MM.1S (cell line): ENCODE data around the gene OPRD1.

Source experiments
- DNase-seq: peaks from one replicate; pipeline ENCODE4 v3.0.0-alpha.2; 2015
- H2AFZ ChIP-seq: fragments of 300-600 bp; sonication (generic); 2 replicates; pipeline ENCODE4 v1.6.0; 2016; ENCODE audit warnings: antibody characterized with exemption, low read length
- H3F3A ChIP-seq: fragments of 300-600 bp; sonication (generic); 2 replicates; pipeline ENCODE4 v1.6.1; 2016; ENCODE audit warnings: mild to moderate bottlenecking, antibody characterized with exemption, low read length, moderate library complexity, mixed read lengths; ENCODE audit not compliant: insufficient read depth
- H3K27ac ChIP-seq: fragments of 300-600 bp; sonication (generic); 2 replicates; pipeline ENCODE4 v1.5.1; 2016; ENCODE audit warnings: mild to moderate bottlenecking, low read length
- H3K27me3 ChIP-seq: fragments of 300-600 bp; sonication (generic); replicated peaks from 2 replicates; pipeline ENCODE4 v1.6.0; 2016; ENCODE audit warnings: low read length; ENCODE audit not compliant: insufficient read depth
- H3K36me3 ChIP-seq: fragments of 300-600 bp; sonication (generic); replicated peaks from 2 replicates; pipeline ENCODE4 v1.6.1; 2016; ENCODE audit warnings: mild to moderate bottlenecking, low read length, mixed read lengths; ENCODE audit not compliant: insufficient read depth
- H3K4me1 ChIP-seq: fragments of 300-600 bp; sonication (generic); 2 replicates; pipeline ENCODE4 v1.6.1; 2016; ENCODE audit warnings: low read length, mixed read lengths
- H3K4me2 ChIP-seq: fragments of 300-600 bp; sonication (generic); 2 replicates; pipeline ENCODE4 v1.6.0; 2016; ENCODE audit warnings: low read depth, low read length
- H3K4me3 ChIP-seq: fragments of 300-600 bp; sonication (generic); 2 replicates; pipeline ENCODE4 v1.5.1; 2016; ENCODE audit warnings: low read length, mixed read lengths
- H3K79me2 ChIP-seq: fragments of 300-600 bp; sonication (generic); 2 replicates; pipeline ENCODE4 v1.6.1; 2016; ENCODE audit warnings: mixed run types, low read length, mixed read lengths
- H3K9ac ChIP-seq: fragments of 300-600 bp; sonication (generic); 2 replicates; pipeline ENCODE4 v1.6.1; 2016; ENCODE audit warnings: low read length, mixed read lengths
- H3K9me2 ChIP-seq: fragments of 300-600 bp; sonication (generic); replicated peaks from 2 replicates; pipeline ENCODE4 v1.6.1; 2016; ENCODE audit warnings: mild to moderate bottlenecking, low read length, mixed read lengths; ENCODE audit not compliant: insufficient read depth
- H3K9me3 ChIP-seq: fragments of 300-600 bp; sonication (generic); replicated peaks from 2 replicates; pipeline ENCODE4 v1.6.1; 2016; ENCODE audit warnings: mild to moderate bottlenecking, low read length, mixed read lengths; ENCODE audit not compliant: insufficient read depth
- H4K20me1 ChIP-seq: fragments of 300-600 bp; sonication (generic); 2 replicates; pipeline ENCODE4 v1.6.1; 2016; ENCODE audit warnings: mild to moderate bottlenecking, low read length, moderate library complexity, mixed read lengths; ENCODE audit not compliant: insufficient read depth
- CTCF ChIP-seq: fragments of 300-600 bp; sonication (generic); IDR thresholded peaks from 2 replicates; pipeline ENCODE4 v1.5.1; 2016; ENCODE audit warnings: antibody characterized with exemption, low read length, mixed read lengths
- EZH2 ChIP-seq: fragments of 300-600 bp; sonication (generic); optimal IDR thresholded peaks from 2 replicates; pipeline ENCODE3; 2017; ENCODE audit warnings: low read depth, mild to moderate bottlenecking, antibody characterized with exemption, low read length, mixed read lengths
- EZH2phosphoT487 ChIP-seq: fragments of 300-600 bp; sonication (generic); IDR thresholded peaks from 2 replicates; pipeline ENCODE4 v1.6.1; 2018; ENCODE audit warnings: antibody characterized with exemption, low read length

OPRD1 gene

GRCh38 chr1:28773105-28773504 is 38.9 kb upstream of the OPRD1 start:
- H3K27me3 ChIP-seq, result no peaks in the 10 kb centered on the region
- peaks cover 14% of the 10 kb centered on the region for H3K79me2 ChIP-seq
- H3K9me2 ChIP-seq, result no peaks in the 10 kb centered on the region
- peaks cover 8% of the 10 kb centered on the region for H3F3A ChIP-seq
- no peaks in the 10 kb centered on the region for H3K9me3 ChIP-seq
- no peaks in the 10 kb centered on the region for H3K4me1 ChIP-seq
- no peak overlapping the region for H3K4me3 ChIP-seq
- no peak for DNase-seq
- H3K4me2 ChIP-seq, result no peak overlapping the region
- H2AFZ ChIP-seq, result no peak overlapping the region
- H3K36me3 ChIP-seq, result no peaks in the 10 kb centered on the region
- no peaks in the 10 kb centered on the region for H4K20me1 ChIP-seq
- no peak overlapping the region for H3K9ac ChIP-seq
- TF ChIP-seq CTCF (no peak), EZH2 (no peak)
- no peak overlapping the region for H3K27ac ChIP-seq

DNA sequence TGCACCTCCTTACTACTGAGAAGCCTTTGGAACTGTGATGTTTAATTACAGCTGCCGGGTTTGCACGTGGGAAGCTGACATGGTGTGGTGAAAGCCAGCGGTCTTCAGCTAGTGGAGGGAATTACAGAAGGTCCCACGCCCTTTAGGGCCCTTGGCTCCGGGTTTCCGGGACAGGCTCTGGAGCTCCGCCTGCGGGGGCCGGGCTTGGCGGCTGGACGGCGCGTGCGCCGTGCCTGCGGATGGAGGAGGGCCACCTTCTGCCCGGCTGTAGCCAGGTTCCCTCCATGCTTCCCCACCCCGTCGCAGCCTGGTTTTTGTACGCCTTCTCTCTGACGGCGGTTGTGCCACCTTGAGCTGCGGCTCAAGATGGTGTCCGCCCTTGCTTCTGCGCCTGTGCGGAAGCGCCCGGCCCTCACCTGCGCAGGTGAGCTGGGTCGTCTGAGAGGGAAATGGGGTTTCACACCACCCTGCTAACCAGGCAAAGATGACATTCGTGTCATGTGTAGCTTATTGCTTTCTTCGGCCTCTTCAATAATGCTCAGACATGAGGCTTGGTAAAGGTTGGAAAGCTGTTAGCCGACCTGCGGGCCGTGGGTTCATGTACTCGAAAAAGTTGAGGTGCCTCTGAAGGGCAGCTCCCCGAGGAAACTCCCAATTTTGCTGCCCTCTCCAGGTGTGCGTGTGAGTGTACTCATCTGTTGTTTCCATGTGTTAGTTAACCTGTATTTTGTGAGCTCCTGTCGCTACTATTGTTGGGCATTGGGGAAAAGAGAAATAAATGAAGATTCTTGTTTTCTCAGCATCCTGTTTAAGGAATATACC is 36.6 kb upstream of the OPRD1 start:
- H3K9ac ChIP-seq, result peak overlapping the region; percentile 2; the same call in 1 of the 2 replicates
- H3K4me1 ChIP-seq, result no peaks in the 10 kb centered on the region
- H3K4me3 ChIP-seq, result peak overlapping the region; percentile 47
- peak; percentile 69 for DNase-seq
- peak overlapping the region; percentile 61 for H2AFZ ChIP-seq
- 0 out of 2 replicates have a peak, but pooled peaks cover 4% of the 10 kb centered on the region for H3K79me2 ChIP-seq
- no peaks in the 10 kb centered on the region for H3K36me3 ChIP-seq
- H3K4me2 ChIP-seq, result peak overlapping the region; percentile 76
- H3K27ac ChIP-seq, result peak overlapping the region; percentile 3; the same call in 1 of the 2 replicates
- H4K20me1 ChIP-seq, result no peaks in the 10 kb centered on the region
- no peaks in the 10 kb centered on the region for H3K27me3 ChIP-seq
- TF ChIP-seq EZH2 (no peak), EZH2phosphoT487 (no peak), CTCF (no peak)
- H3K9me2 ChIP-seq, result no peaks in the 10 kb centered on the region
- no peaks in the 10 kb centered on the region for H3K9me3 ChIP-seq
- H3F3A ChIP-seq, result peaks cover 8% of the 10 kb centered on the region

DNA sequence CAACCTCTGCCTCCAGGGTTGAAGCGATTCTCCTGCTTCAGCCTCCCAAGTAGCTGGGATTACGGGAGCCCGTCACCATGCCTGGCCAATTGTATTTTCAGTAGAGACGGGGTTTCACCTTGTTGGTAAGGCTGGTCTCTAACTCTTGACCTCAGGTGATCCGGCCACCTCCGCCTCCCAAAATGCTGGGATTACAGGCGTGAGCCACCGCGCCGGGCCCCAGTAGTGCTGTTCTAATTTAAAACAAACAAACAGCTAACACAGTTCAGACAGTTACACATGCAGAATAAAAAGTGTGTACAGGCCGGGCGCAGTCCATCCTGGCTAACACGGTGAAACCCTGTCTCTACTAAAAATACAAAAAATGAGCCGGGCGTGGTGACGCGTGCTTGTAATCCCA is 35.6 kb upstream of the OPRD1 start:
- H3K27me3 ChIP-seq, result no peaks in the 10 kb centered on the region
- no peaks in the 10 kb centered on the region for H3K9me2 ChIP-seq
- no peaks in the 10 kb centered on the region for H3K9me3 ChIP-seq
- H3K79me2 ChIP-seq, result 0 out of 2 replicates have a peak, but pooled peaks cover 4% of the 10 kb centered on the region
- H4K20me1 ChIP-seq, result no peaks in the 10 kb centered on the region
- H2AFZ ChIP-seq, result no peak overlapping the region
- no peak overlapping the region for H3K4me3 ChIP-seq
- no peaks in the 10 kb centered on the region for H3K4me1 ChIP-seq
- no peak overlapping the region for H3K27ac ChIP-seq
- peaks cover 8% of the 10 kb centered on the region for H3F3A ChIP-seq
- no peak overlapping the region for H3K9ac ChIP-seq
- TF ChIP-seq EZH2 (no peak), CTCF (no peak), EZH2phosphoT487 (no peak)
- H3K4me2 ChIP-seq, result no peak overlapping the region
- DNase-seq, result no peak
- no peaks in the 10 kb centered on the region for H3K36me3 ChIP-seq
